Ascending aorta (tissue), 2 donors: ENCODE measurements around the gene TMEM126B. TPM values are rescaled to one million over a fixed set of nuclear protein-coding genes. Genes with fewer than 3 reads are reported as not detected.
A peak's percentile ranks its signal among the peaks of the same experiment; 100 is the strongest.

Experiments
- DNase-seq, 2 donors: peaks; one replicate each; pipeline ENCODE4 v3.0.0-alpha.2; 2019; ENCODE audit warnings: low spot score in 2 of 2
- H3K27ac ChIP-seq, 2 donors: fragments of 200-600 bp; sonication (generic); one replicate each; pipeline ENCODE4 v1.5.1; 2016 to 2017; ENCODE audit warnings: mild to moderate bottlenecking in 1 of 2
- H3K27me3 ChIP-seq: fragments of 200-600 bp; sonication (generic); one replicate; pipeline ENCODE4 v1.5.1; 2017
- H3K36me3 ChIP-seq, 2 donors: fragments of 200-600 bp; sonication (generic); one replicate each; pipeline ENCODE4 v1.5.1; 2016
- H3K4me1 ChIP-seq, 2 donors: fragments of 200-600 bp; sonication (generic); one replicate each; pipeline ENCODE4 v1.5.1; 2016 to 2017; ENCODE audit warnings: mild to moderate bottlenecking in 1 of 2
- H3K4me3 ChIP-seq, 2 donors: fragments of 200-600 bp; sonication (generic); one replicate each; pipeline ENCODE4 v1.5.1; 2016 to 2017; ENCODE audit warnings: mild to moderate bottlenecking in 1 of 2
- H3K9me3 ChIP-seq, 2 donors: fragments of 200-600 bp; sonication (generic); one replicate each; pipeline ENCODE4 v1.5.1; 2016
- intact Hi-C: fragments of 100-400 bp; cut with DNase I; formaldehyde crosslinking; loops from one replicate; pipeline ENCODE4 v1.15.1; 2023
- total RNA-seq: library from RNA; depleted of rRNA; stranded (reverse); fragments of >200 nt; gene quantifications from one replicate; pipeline ENCODE4 v1.1.0, GENCODE V29; 2016
- TF ChIP-seq, protein P1 (sequence below), 3 experiments: fragments of 200-600 bp in 2 of 3; fragments of 450-650 bp in 1 of 3; sonication (generic) in 2 of 3; IDR thresholded peaks; one replicate each; pipeline ENCODE4 v1.5.1; 2016 to 2019; ENCODE audit warnings: antibody characterized with exemption in 3 of 3, mild to moderate bottlenecking in 1 of 3, moderate library complexity in 1 of 3

Gene TMEM126B
- total RNA-seq, 1 donor from 2014 or later, result 76.4 TPM

DNA sequence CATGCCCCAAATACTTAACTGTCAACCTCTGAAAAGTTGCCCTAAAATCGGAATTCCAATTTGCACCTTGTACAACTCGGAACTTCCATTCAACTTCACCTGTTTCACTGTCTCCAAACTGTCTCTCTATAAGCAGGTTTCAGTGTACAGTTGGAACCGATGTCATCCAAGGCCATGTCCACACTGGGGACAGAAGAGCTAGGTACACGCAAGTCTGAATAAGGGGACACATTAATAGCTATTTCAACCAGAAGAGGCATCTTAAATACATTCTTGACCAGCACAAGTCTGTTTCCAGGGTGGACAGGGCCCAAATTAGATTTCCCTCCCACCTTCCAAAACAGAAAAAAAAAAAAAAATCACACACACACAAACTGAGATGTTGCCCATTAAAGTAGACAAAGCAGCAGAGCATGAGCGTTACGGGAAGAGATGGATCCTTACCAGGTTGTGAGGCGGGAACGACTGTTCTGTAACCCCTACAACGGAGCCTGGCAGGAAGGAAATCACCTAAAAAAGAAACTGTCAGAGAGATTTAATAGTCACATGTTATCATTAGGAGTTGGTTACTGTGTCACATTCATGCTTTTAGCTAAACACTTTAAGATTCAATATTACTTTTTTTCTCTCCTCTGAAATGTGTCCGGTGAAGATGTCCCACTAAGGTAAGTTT, 34.8 kb downstream of the TMEM126B start:
- Histone ChIP-seq H3K36me3 (peaks cover 4 to 16% of the 10 kb centered on the region in 2 donors), H3K9me3 (no peaks in the 10 kb centered on the region), H3K27me3 (no peaks in the 10 kb centered on the region), H3K4me1 (peaks cover 0 to 25% of the 10 kb centered on the region in 2 donors), H3K4me3 (peak overlapping the region; percentile 74 to 90), H3K27ac (peak overlapping the region; percentile 99)
- intact Hi-C loops, result loop anchor here (10.0 kb wide), 3 partner anchors 192 to 642 kb away; partner anchors contain the start of genes CCDC83, HIKESHI and PICALM
- DNase-seq, result no peak
- TF ChIP-seq, protein P1, sequence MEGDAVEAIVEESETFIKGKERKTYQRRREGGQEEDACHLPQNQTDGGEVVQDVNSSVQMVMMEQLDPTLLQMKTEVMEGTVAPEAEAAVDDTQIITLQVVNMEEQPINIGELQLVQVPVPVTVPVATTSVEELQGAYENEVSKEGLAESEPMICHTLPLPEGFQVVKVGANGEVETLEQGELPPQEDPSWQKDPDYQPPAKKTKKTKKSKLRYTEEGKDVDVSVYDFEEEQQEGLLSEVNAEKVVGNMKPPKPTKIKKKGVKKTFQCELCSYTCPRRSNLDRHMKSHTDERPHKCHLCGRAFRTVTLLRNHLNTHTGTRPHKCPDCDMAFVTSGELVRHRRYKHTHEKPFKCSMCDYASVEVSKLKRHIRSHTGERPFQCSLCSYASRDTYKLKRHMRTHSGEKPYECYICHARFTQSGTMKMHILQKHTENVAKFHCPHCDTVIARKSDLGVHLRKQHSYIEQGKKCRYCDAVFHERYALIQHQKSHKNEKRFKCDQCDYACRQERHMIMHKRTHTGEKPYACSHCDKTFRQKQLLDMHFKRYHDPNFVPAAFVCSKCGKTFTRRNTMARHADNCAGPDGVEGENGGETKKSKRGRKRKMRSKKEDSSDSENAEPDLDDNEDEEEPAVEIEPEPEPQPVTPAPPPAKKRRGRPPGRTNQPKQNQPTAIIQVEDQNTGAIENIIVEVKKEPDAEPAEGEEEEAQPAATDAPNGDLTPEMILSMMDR (IDR thresholded peaks at IDR 0.05), result no peak

DNA sequence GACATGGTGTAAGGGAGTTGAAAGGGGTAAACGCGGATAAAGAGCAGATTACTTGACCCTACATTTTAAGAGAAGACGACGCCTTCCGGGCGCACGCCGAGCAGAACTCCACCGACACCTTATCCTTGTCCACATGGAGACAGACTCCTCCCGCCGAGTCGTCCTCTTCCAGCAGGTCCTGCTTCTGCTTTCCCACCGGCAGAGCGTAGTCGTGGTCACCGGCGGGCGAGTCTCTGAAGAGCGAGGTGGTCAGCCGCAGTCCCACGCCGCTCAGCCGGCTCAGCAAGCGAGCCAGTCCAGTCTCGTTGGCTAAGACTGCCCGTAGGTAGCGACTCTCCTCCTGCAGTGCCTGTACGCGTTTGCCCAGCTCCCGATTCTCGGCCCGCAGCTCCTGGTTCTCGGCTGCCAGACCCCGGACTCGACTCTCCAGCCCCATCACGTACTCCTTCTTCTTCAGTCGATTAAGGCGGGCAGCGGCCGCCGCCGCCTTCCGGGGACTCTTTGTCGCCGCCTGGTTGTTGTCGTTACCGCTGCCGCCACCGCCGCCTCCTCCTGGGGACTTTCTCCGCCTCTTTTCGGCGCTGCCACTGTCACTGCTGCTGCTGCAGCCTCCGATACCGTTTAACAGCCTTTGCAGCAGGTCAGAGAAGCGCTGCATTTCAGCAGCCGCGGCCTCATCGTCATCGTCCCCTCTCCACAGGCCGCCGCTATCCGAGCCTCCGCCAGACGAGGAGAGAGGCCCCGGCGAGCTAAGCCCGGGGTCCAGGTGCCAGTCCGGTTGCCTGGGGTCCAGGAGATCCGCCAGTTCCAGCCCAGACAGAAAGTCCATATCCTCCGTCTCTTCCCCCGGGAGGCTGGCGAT, 35.6 kb downstream of the TMEM126B start:
- Histone ChIP-seq H3K4me3 (peak overlapping the region; percentile 74 to 90), H3K36me3 (peaks cover 4 to 16% of the 10 kb centered on the region in 2 donors), H3K9me3 (no peaks in the 10 kb centered on the region), H3K4me1 (peaks cover 0 to 25% of the 10 kb centered on the region in 2 donors), H3K27ac (peak overlapping the region; percentile 99), H3K27me3 (no peaks in the 10 kb centered on the region)
- intact Hi-C loops, result loop anchor here (1.0 to 10.0 kb wide), 7 partner anchors 17 to 641 kb away; partner anchors contain the start of genes CCDC83, CCDC89, HIKESHI and PICALM
- TF ChIP-seq, protein P1 (IDR thresholded peaks at IDR 0.05), result peak; percentile 52 to 71 (median 67)
- DNase-seq, result peak; percentile 38 to 92

DNA sequence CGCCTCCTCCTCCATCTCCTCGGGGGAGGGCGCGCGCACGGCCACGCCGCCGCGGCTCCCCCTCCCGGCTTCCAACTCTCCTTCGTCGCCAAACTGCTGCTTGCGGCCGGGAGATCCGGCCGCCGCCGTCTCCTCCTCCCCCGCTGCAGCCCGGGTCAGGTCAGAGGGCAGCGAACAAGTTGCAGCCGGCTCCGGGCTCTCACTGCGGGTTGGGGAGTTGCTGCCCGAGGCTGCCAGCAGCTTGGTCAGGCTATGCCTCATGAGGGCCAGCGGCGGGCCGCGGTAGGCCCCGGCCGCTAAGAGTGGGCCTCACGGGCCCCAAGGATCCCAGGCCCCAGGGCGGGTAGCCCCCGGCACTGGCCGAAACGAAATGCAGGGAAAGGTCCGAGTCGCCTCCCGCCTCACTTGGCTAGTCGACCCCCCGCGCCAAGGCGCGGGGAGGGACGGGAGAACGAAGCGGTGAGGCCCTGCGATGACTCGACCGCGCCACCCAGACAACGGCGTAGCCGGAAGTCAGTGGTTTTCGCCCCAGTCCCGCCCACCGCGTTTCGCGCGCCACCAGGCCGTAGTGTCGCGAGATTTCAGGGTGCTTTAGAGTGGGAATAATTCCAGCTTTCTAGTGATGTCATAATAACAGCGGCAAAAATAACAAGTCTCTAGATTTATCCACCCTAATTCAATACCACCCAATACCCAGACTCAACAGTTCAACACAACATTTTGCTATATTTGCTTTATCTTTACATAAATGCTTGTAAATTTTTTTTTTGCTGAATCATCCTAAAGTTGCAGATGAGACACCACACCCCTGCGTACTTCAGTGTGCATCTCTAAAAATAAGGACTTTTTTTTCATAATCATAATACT, 36.5 kb downstream of the TMEM126B start, which contains the start of gene CREBZF:
Gene CREBZF (minus strand): TSS at position 515 of the 867 bp plus-strand sequence. CDS start 254 bp downstream, at position 261.
- intact Hi-C loops, result loop anchor here (1.0 to 10.0 kb wide), 7 partner anchors 18 to 640 kb away; partner anchors contain the start of genes CCDC83, CCDC89, HIKESHI and PICALM
- Histone ChIP-seq H3K36me3 (peaks cover 4 to 12% of the 10 kb centered on the region in 2 donors), H3K27ac (peak within 1 kb of the TSS; percentile 99), H3K4me3 (peak within 1 kb of the TSS; percentile 74 to 90), H3K4me1 (peaks cover 0 to 25% of the 10 kb centered on the region in 2 donors), H3K9me3 (no peaks in the 10 kb centered on the region), H3K27me3 (no peaks in the 10 kb centered on the region)
- DNase-seq, result peak; percentile 80 to 97
- TF ChIP-seq, protein P1 (IDR thresholded peaks at IDR 0.05), result peak in 1 of 3 experiments; percentile 7

DNA sequence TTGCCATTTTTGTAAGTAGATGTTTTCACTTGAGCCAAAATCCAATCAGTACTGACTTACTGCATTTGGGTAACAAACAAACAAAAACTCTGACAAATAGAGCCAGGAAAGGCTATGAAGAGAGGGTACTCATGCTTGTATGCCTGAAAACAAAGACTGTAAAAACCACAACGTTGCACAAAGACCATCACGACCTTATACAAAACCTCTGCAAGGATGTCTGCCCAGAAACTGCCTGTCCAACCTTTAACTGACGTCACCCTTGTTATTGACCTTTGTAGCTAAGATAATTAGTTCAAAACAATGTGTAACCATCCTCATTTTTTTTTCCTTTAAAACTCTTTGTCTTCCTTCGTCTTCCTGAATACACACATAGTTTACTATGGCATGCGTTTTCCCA, 37.3 kb downstream of the TMEM126B start:
- intact Hi-C loops, result loop anchor here (2.0 to 10.0 kb wide), 4 partner anchors 53 to 639 kb away; partner anchors contain the start of genes CCDC83, HIKESHI and PICALM

More for the DNA sequence above, 37.3 kb downstream of the TMEM126B start:
- TF ChIP-seq, protein P1 (IDR thresholded peaks at IDR 0.05), result no peak
- H3K27ac ChIP-seq, result peak overlapping the region in 1 of 2 donors; percentile 99
- H3K36me3 ChIP-seq, result peaks cover 0 to 3% of the 10 kb centered on the region in 2 donors
- H3K4me3 ChIP-seq, result peak overlapping the region in 1 of 2 donors; percentile 90
- DNase-seq, result no peak
- H3K4me1 ChIP-seq, result peaks cover 0 to 20% of the 10 kb centered on the region in 2 donors
- H3K9me3 ChIP-seq, result no peaks in the 10 kb centered on the region
- H3K27me3 ChIP-seq, result no peaks in the 10 kb centered on the region
